ENCODE data around the gene ULBP1.
A peak's percentile ranks its signal among the peaks of the same experiment; 100 is the strongest.

DNA sequence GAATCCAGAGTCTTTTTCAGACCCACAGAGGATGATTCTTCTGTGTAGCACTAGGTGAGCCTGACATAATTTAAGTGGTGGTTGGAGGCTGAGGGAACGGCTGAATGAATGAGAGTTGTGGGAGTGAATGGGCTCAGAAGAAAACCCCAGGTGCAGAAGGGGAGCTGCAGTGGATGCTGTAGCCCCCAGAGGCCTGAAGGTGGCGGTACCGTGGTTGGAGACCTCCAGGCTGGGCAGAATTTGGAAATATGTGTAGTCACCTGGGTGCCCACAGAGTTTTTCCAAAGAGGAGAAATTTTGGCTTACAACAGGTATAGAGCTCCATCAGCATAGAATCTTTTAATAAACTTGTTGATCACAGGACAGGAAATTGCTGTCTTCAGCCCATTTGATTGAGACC, 34.3 kb upstream of the ULBP1 start:
- TF ChIP-seq CTCF (IDR thresholded peaks at IDR 0.05; ENCODE audit: insufficient read depth, low read length, poor library complexity, severe bottlenecking) (peak; percentile 49), EZH2phosphoT487 (conservative IDR thresholded peaks at IDR 0.05; ENCODE audit: low read length) (no peak)
